HepG2 (cell line): ENCODE measurements around the gene OR2M3. TPM values are rescaled to one million over a fixed set of nuclear protein-coding genes. Genes with fewer than 3 reads are reported as not detected.

ENCODE experiments used
- ATAC-seq: fragments of 200-7000 bp; cut with Tn5 transposase; 3 replicates; pipeline ENCODE4 v1.9.1; 2020; ENCODE audit warnings: mild to moderate bottlenecking, moderate library complexity
- BruUV-seq: library from RNA; stranded (reverse); fragments of 400-500 nt; replicated peaks from 2 replicates; lab custom pipeline; 2021; lab: Mats Ljungman, UMichigan
- CTCF ChIA-PET: fragments of 300-600 bp; formaldehyde crosslinking; extraction: SDS; loops from one replicate; lab custom pipeline; 2021; ENCODE audit warnings: low total read pairs, inconsistent platforms, low intra/inter-chr PET ratio; lab: Yijun Ruan, JAX
- POLR2A ChIA-PET: fragments of 350-600 bp; sonication (Branson Sonifier 250); formaldehyde crosslinking; loops from one replicate; lab custom pipeline; 2020; ENCODE audit warnings: antibody characterized with exemption, inconsistent platforms; lab: Yijun Ruan, JAX
- DNase-seq: peaks from one replicate; pipeline ENCODE4 v3.0.0-alpha.2; 2015; ENCODE audit warnings: low spot score
- FAIRE-seq: peaks from 3 replicates; lab custom pipeline; 2011; peaks lifted over from hg19 to GRCh38; lab: Jason Lieb, UNC
- H2AFZ ChIP-seq: one replicate; pipeline ENCODE4 v1.6.1; 2011; ENCODE audit warnings: low read length, inconsistent platforms
- H3K27ac ChIP-seq: fragments of 300-600 bp; 3 replicates; pipeline ENCODE4 v1.8.0; 2011; ENCODE audit warnings: mixed run types, mild to moderate bottlenecking, mixed read lengths, low read length, inconsistent platforms; ENCODE audit not compliant: insufficient read depth; ENCODE audit errors: extremely low read length
- H3K27me3 ChIP-seq, 2 experiments: fragments of 200-600 bp in 1 of 2; 2 replicates in 1 of 2; 3 replicates in 1 of 2; pipeline versions ENCODE4 v1.6.0 to v1.8.0; 2011; ENCODE audit warnings: low read length in 2 of 2, mild to moderate bottlenecking in 2 of 2, moderate library complexity in 2 of 2, inconsistent platforms in 1 of 2; ENCODE audit not compliant: insufficient read depth in 2 of 2, control insufficient read depth in 1 of 2
- H3K36me3 ChIP-seq, 2 experiments: fragments of 200-600 bp in 1 of 2; replicated peaks in 1 of 2; 2 replicates in 1 of 2; 3 replicates in 1 of 2; pipeline versions ENCODE4 v1.5.1 to v1.8.0; 2011; ENCODE audit warnings: low read length in 2 of 2, inconsistent platforms in 1 of 2; ENCODE audit not compliant: insufficient read depth in 2 of 2, control insufficient read depth in 1 of 2
- H3K4me1 ChIP-seq: 2 replicates; pipeline ENCODE4 v1.5.1; 2012; ENCODE audit warnings: low read length, inconsistent platforms; ENCODE audit not compliant: insufficient read depth
- H3K4me2 ChIP-seq: 2 replicates; pipeline ENCODE4 v1.6.0; 2011; ENCODE audit warnings: low read depth, low read length, inconsistent platforms
- H3K4me3 ChIP-seq, 3 experiments: fragments of 200-600 bp in 1 of 3; sonication (generic), shearing (Covaris generic) in 1 of 3; replicated peaks in 1 of 3; 2 replicates each; pipeline ENCODE4 v1.5.1; 2011 to 2016; ENCODE audit warnings: low read length in 3 of 3, inconsistent platforms in 2 of 3, low read depth in 2 of 3, mild to moderate bottlenecking in 2 of 3, control low read depth in 1 of 3, mixed read lengths in 1 of 3; ENCODE audit not compliant: insufficient read depth in 1 of 3
- H3K79me2 ChIP-seq: one replicate; pipeline ENCODE4 v1.6.1; 2011; ENCODE audit warnings: low read length, inconsistent platforms; ENCODE audit not compliant: insufficient read depth
- H3K9ac ChIP-seq: 2 replicates; pipeline ENCODE4 v1.6.0; 2011; ENCODE audit warnings: mild to moderate bottlenecking, low read depth, low read length, inconsistent platforms; ENCODE audit not compliant: insufficient read depth
- H3K9me3 ChIP-seq: 2 replicates; pipeline ENCODE4 v1.5.1; 2012; ENCODE audit warnings: mild to moderate bottlenecking, low read length
- H4K20me1 ChIP-seq: 2 replicates; pipeline ENCODE4 v1.6.0; 2011; ENCODE audit warnings: inconsistent platforms, mild to moderate bottlenecking, low read length, moderate library complexity; ENCODE audit not compliant: insufficient read depth
- ATF2 ChIP-seq: sonication (generic); formaldehyde crosslinking; IDR thresholded peaks from 2 replicates; pipeline ENCODE4 v1.4.0; 2020; ENCODE audit warnings: missing genetic modification reagents
- BHLHE40 ChIP-seq: IDR thresholded peaks from 2 replicates; pipeline ENCODE4 v1.6.1; 2011; ENCODE audit warnings: low read length, improper control_type of control experiment
- DMAP1 ChIP-seq: IDR thresholded peaks from 2 replicates; pipeline ENCODE4 v1.6.1; 2016
- HMG20A ChIP-seq: IDR thresholded peaks from 2 replicates; pipeline ENCODE4 v1.6.1; 2016; ENCODE audit warnings: borderline replicate concordance
- LBX2 ChIP-seq: sonication (generic); formaldehyde crosslinking; IDR thresholded peaks from 2 replicates; pipeline ENCODE4 v1.5.0; 2020; ENCODE audit warnings: missing genetic modification reagents, mild to moderate bottlenecking, borderline replicate concordance
- PBX2 ChIP-seq: IDR thresholded peaks from 2 replicates; pipeline ENCODE4 v1.6.1; 2016; ENCODE audit warnings: control low read depth
- PHF5A ChIP-seq: IDR thresholded peaks from one replicate; pipeline ENCODE4 v1.6.1; 2018; ENCODE audit warnings: low read depth, missing genetic modification reagents; ENCODE audit not compliant: unreplicated experiment
- POLR2G ChIP-seq: fragments of 200-400 bp; formaldehyde crosslinking; IDR thresholded peaks from 2 replicates; pipeline ENCODE4 v1.6.1; 2018; ENCODE audit warnings: mild to moderate bottlenecking, low read depth, low read length, moderate library complexity
- RELA ChIP-seq: sonication (generic); formaldehyde crosslinking; IDR thresholded peaks from 2 replicates; pipeline ENCODE4 v1.4.0; 2020; ENCODE audit warnings: missing genetic modification reagents
- SSRP1 ChIP-seq: IDR thresholded peaks from 2 replicates; pipeline ENCODE4 v1.6.1; 2016; ENCODE audit warnings: control low read depth
- SYNCRIP ChIP-seq: fragments of 200-400 bp; formaldehyde crosslinking; IDR thresholded peaks from 2 replicates; pipeline ENCODE4 v1.6.1; 2018; ENCODE audit warnings: mild to moderate bottlenecking, low read depth, low read length; ENCODE audit not compliant: insufficient read depth
- TBL1XR1 ChIP-seq: fragments of 150-350 bp; IDR thresholded peaks from 2 replicates; pipeline ENCODE4 v1.6.1; 2014; ENCODE audit warnings: borderline replicate concordance, low read length; ENCODE audit not compliant: partially characterized antibody
- TCF12 ChIP-seq, 2 experiments: fragments of 450-650 bp in 1 of 2; sonication (generic) in 1 of 2; formaldehyde crosslinking in 1 of 2; IDR thresholded peaks; 2 replicates each; pipeline versions ENCODE4 v1.6.1 to v1.8.0; 2017 to 2022; ENCODE audit warnings: antibody characterized with exemption in 1 of 2, mild to moderate bottlenecking in 1 of 2, missing genetic modification reagents in 1 of 2, moderate library complexity in 1 of 2
- ZNF136 ChIP-seq: sonication (generic); formaldehyde crosslinking; IDR thresholded peaks from 2 replicates; pipeline ENCODE4 v1.8.1; 2022; ENCODE audit warnings: low read depth, mild to moderate bottlenecking, moderate library complexity, missing genetic modification reagents
- ZNF44 ChIP-seq: sonication (generic); formaldehyde crosslinking; IDR thresholded peaks from 2 replicates; pipeline ENCODE4 v1.5.1; 2020; ENCODE audit warnings: mild to moderate bottlenecking, missing genetic modification reagents
- ZNF691 ChIP-seq: sonication (generic); formaldehyde crosslinking; IDR thresholded peaks from 2 replicates; pipeline ENCODE4 v1.4.0; 2020; ENCODE audit warnings: missing genetic modification reagents, low read depth, mild to moderate bottlenecking, borderline replicate concordance
- ZSCAN29 ChIP-seq: sonication (generic); formaldehyde crosslinking; conservative IDR thresholded peaks from 2 replicates; pipeline ENCODE4 v1.4.0; 2020; ENCODE audit warnings: mild to moderate bottlenecking, missing genetic modification reagents
- WGBS: methylation state at CpG from one replicate; pipeline ENCODE4 v1.1.6; 2017; ENCODE audit warnings: low lambda C conversion rate; 5-methylcytosine and 5-hydroxymethylcytosine counted together
- in situ Hi-C: cut with HindIII; loops from 2 replicates; pipeline ENCODE4 v1.10.0; 2017; ENCODE audit warnings: low pct_unique_long_range_greater_than_20kb; ENCODE audit not compliant: extremely low pct_ligation_motif_present
- intact Hi-C: fragments of 100-400 bp; cut with micrococcal nuclease; formaldehyde crosslinking; loops from one replicate; pipeline ENCODE4 v1.10.0; 2022; ENCODE audit not compliant: unreplicated experiment
- polyA plus RNA-seq, 8 experiments: library from polyadenylated mRNA; depleted of rRNA in 3 of 8; stranded (reverse) in 7 of 8; unstranded in 1 of 8; fragments of >200 nt; fragmentation: Illumina TruSeq in 4 of 8; extraction: Trizol in 4 of 8; gene quantifications; 2 replicates each; pipeline versions ENCODE4 v1.2.1 to v1.2.3, GENCODE V29; 2011 to 2016; ENCODE audit warnings: low read depth in 4 of 8, missing spikeins in 1 of 8, mixed read lengths in 1 of 8; ENCODE audit not compliant: insufficient read depth in 1 of 8
- total RNA-seq, 5 experiments: library from RNA; depleted of rRNA; stranded (reverse); fragments of >200 nt; fragmentation: Illumina TruSeq; extraction: Trizol; gene quantifications; 2 replicates each; pipeline ENCODE4 v1.2.3, GENCODE V29; 2016; ENCODE audit warnings: low read depth in 1 of 5

Gene OR2M3
- total and polyA plus RNA-seq, 2 of the 13 experiments (the other 11 are each of a cell fraction or from before 2014, with no cell fraction given), result not detected

- CTCF ChIA-PET, result no interaction called here
- Histone ChIP-seq H3K9me3 (peaks cover 28% of the 10 kb centered on the region), H3K36me3 (no peaks in the 10 kb centered on the region), H3K4me1 (no peaks in the 10 kb centered on the region), H3K27ac (no peak overlapping the region), H3K9ac (no peak overlapping the region), H4K20me1 (no peaks in the 10 kb centered on the region), H2AFZ (no peak overlapping the region), H3K79me2 (no peaks in the 10 kb centered on the region), H3K4me3 (no peak overlapping the region), H3K4me2 (no peak overlapping the region), H3K27me3 (no peaks in the 10 kb centered on the region; a peak in 1 of 5 replicates)
- no peak for TF ChIP-seq SYNCRIP
- TF ChIP-seq LBX2 (CRISPR knock-in tag), result no peak
- TF ChIP-seq RELA (CRISPR knock-in tag), result no peak
- TF ChIP-seq TCF12 (IDR thresholded peaks at IDR 0.05), result no peak
- TF ChIP-seq TCF12 (CRISPR knock-in tag; IDR thresholded peaks at IDR 0.05), result no peak
- no peak for TF ChIP-seq POLR2G
- no peak for TF ChIP-seq TBL1XR1
- TF ChIP-seq BHLHE40, result no peak
- TF ChIP-seq PHF5A, result no peak
- TF ChIP-seq HMG20A, result no peak
- no peak for TF ChIP-seq ZNF44
- TF ChIP-seq ZSCAN29, result no peak
- no peak for TF ChIP-seq ATF2 (CRISPR knock-in tag)
- no peak for TF ChIP-seq SSRP1 (CRISPR knock-in tag)
- TF ChIP-seq PBX2 (CRISPR knock-in tag), result no peak
- TF ChIP-seq DMAP1, result no peak
- TF ChIP-seq ZNF136 (CRISPR knock-in tag), result no peak
- no peak for TF ChIP-seq ZNF691 (CRISPR knock-in tag)
- no TSS peak for BruUV-seq
- no peak for DNase-seq
- POLR2A ChIA-PET, result no interaction called here
- in situ Hi-C loops, result no loop called here
- FAIRE-seq, result no peak
- intact Hi-C loops, result no loop called here
- no peak for ATAC-seq
- WGBS, result 37% methylated on average over 13 of the region's 14 CpGs
Measured at GRCh38 chr1:248165186-248165585, 31.9 kb upstream of the OR2M3 start.
